ENCODE measurements around the gene FNBP1. TPM values are rescaled to one million over a fixed set of nuclear protein-coding genes. Genes with fewer than 3 reads are reported as not detected.
"Not testable (repeated sequence)": the region's sequence is repeated elsewhere in the genome, so short reads cannot be mapped to it uniquely, and the experiment has no call there.

FNBP1 gene
- total RNA-seq, 2 donors from 2014 or later = 71.5 to 80.3 TPM

- Histone ChIP-seq H3K9me3 (no peaks in the 10 kb centered on the region), H3K27ac (no peak overlapping the region), H3K27me3 (replicated peaks; ENCODE audit: insufficient read depth) (no peaks in the 10 kb centered on the region), H3K4me1 (ENCODE audit: control insufficient read depth in 1 of 2, low read depth in 2 of 2) (peaks cover 13 to 17% of the 10 kb centered on the region in 2 donors), H3K36me3 (peaks cover 12% of the 10 kb centered on the region), H3K4me3 (no peak overlapping the region)
- no peak for TF ChIP-seq CTCF (IDR thresholded peaks at IDR 0.05)
- ATAC-seq (ENCODE audit: insufficient number of reproducible peaks, low FRiP score, low read depth) = no peak
- no peak for DNase-seq (ENCODE audit: low spot score)
These were observed 84.2 kb downstream of the FNBP1 start for GRCh38 chr9:129958796-129959195.

DNA sequence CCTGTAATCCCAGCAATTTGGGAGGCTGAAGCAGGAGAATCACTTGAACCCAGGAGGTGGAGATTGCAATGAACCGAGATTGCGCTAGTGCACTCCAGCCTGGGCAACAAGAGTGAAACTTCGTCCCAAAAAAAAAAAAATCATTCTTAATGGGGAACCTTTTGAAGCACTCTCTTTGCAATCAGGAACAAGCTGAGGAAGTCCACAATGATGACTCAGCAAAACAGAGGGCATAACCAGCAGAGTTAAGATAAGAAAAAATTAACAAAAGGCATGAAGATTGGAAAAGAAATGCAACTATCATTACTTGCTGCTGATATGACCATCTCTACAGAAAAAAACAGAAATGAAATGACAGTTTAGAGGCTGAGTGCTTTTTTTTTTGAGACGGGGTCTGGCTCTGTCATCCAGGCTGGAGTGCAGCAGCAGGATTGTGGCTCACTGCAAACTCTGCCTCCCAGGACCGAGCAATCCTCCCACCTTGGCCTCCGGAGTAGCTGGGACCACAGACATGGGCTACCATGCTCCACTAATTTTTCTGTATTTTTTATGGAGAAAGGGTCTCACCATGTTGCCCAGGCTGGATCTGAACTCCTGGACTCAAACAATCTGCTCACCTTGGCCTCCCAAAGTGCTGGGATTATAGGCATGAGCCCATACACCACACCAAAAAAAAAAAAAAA lies 88.0 kb downstream of the FNBP1 start:
- no peaks in the 10 kb centered on the region for H3K9me3 ChIP-seq
- ATAC-seq (ENCODE audit: insufficient number of reproducible peaks, low FRiP score, low read depth) (no peak), DNase-seq (ENCODE audit: low spot score) (no peak)
- H3K27me3 ChIP-seq (replicated peaks; ENCODE audit: insufficient read depth) = no peaks in the 10 kb centered on the region
- H3K36me3 ChIP-seq = peaks cover 22% of the 10 kb centered on the region
- no peak for TF ChIP-seq CTCF (IDR thresholded peaks at IDR 0.05)
- H3K27ac ChIP-seq = no peak overlapping the region
- peaks cover 10 to 13% of the 10 kb centered on the region in 2 donors for H3K4me1 ChIP-seq (ENCODE audit: control insufficient read depth in 1 of 2, low read depth in 2 of 2)
- H3K4me3 ChIP-seq = no peak overlapping the region

GRCh38 chr9:129953736-129954135 lies 89.3 kb downstream of the FNBP1 start:
- no peaks in the 10 kb centered on the region for H3K9me3 ChIP-seq
- peaks cover 22% of the 10 kb centered on the region for H3K36me3 ChIP-seq
- no peaks in the 10 kb centered on the region for H3K27me3 ChIP-seq (replicated peaks; ENCODE audit: insufficient read depth)
- peaks cover 19 to 23% of the 10 kb centered on the region in 2 donors for H3K4me1 ChIP-seq (ENCODE audit: control insufficient read depth in 1 of 2, low read depth in 2 of 2)
- no peak overlapping the region for H3K27ac ChIP-seq
- DNase-seq (ENCODE audit: low spot score) = no peak
- no peak for ATAC-seq (ENCODE audit: insufficient number of reproducible peaks, low FRiP score, low read depth)
- H3K4me3 ChIP-seq = no peak overlapping the region
- no peak for TF ChIP-seq CTCF (IDR thresholded peaks at IDR 0.05)

- ATAC-seq (ENCODE audit: insufficient number of reproducible peaks, low FRiP score, low read depth) (no peak), DNase-seq (ENCODE audit: low spot score) (no peak)
- Histone ChIP-seq H3K27ac (no peak overlapping the region), H3K4me1 (ENCODE audit: control insufficient read depth in 1 of 2, low read depth in 2 of 2) (peaks cover 22 to 29% of the 10 kb centered on the region in 2 donors), H3K4me3 (no peak overlapping the region), H3K9me3 (no peaks in the 10 kb centered on the region), H3K27me3 (replicated peaks; ENCODE audit: insufficient read depth) (no peaks in the 10 kb centered on the region), H3K36me3 (peaks cover 19% of the 10 kb centered on the region)
- TF ChIP-seq CTCF (IDR thresholded peaks at IDR 0.05) = no peak
These were observed 90.7 kb downstream of the FNBP1 start for GRCh38 chr9:129952337-129952736.

GRCh38 chr9:129949821-129950220 lies 93.2 kb downstream of the FNBP1 start:
- Histone ChIP-seq H3K4me1 (ENCODE audit: control insufficient read depth in 1 of 2, low read depth in 2 of 2) (peaks cover 38 to 55% of the 10 kb centered on the region in 2 donors), H3K27me3 (replicated peaks; ENCODE audit: insufficient read depth) (no peaks in the 10 kb centered on the region), H3K36me3 (peaks cover 10% of the 10 kb centered on the region), H3K27ac (peak overlapping the region; percentile 3 to 59), H3K4me3 (no peak overlapping the region), H3K9me3 (no peaks in the 10 kb centered on the region)
- no peak for ATAC-seq (ENCODE audit: insufficient number of reproducible peaks, low FRiP score, low read depth)
- no peak for TF ChIP-seq CTCF (IDR thresholded peaks at IDR 0.05)
- DNase-seq (ENCODE audit: low spot score) = no peak

DNA sequence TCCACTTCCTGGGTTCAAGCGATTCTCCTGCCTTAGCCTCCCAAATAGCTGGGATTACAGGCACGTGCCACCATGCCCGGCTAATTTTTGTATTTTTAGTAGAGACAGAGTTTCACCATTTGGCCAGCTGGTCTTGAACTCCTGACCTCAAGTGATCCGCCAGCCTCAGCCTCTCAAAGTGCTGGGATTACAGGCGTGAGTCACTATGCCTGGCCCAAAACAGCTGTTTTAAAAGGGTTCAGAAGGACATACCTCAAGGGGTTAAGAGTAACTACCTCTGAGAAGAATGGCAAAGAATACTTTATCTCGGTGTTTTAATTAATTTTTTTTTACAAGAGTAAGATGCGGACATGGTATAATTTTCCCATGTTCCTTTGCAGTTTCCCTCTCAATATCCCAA lies 94.4 kb downstream of the FNBP1 start:
- peak overlapping the region in 1 of 2 donors; percentile 59 for H3K27ac ChIP-seq
- H3K9me3 ChIP-seq; ATAC-seq (ENCODE audit: insufficient number of reproducible peaks, low FRiP score, low read depth); H3K4me3 ChIP-seq; DNase-seq (ENCODE audit: low spot score); H3K27me3 ChIP-seq (replicated peaks; ENCODE audit: insufficient read depth): not testable (repeated sequence)
- H3K36me3 ChIP-seq = peaks cover 10% of the 10 kb centered on the region
- peaks cover 41 to 64% of the 10 kb centered on the region in 2 donors for H3K4me1 ChIP-seq (ENCODE audit: control insufficient read depth in 1 of 2, low read depth in 2 of 2)

All from thoracic aorta (tissue), 2 donors.